ENCODE measurements around the gene SLC22A12. TPM values are rescaled to one million over a fixed set of nuclear protein-coding genes. Genes with fewer than 3 reads are reported as not detected.

SLC22A12 gene
- total RNA-seq, 1 donor from 2014 or later: not detected

DNA sequence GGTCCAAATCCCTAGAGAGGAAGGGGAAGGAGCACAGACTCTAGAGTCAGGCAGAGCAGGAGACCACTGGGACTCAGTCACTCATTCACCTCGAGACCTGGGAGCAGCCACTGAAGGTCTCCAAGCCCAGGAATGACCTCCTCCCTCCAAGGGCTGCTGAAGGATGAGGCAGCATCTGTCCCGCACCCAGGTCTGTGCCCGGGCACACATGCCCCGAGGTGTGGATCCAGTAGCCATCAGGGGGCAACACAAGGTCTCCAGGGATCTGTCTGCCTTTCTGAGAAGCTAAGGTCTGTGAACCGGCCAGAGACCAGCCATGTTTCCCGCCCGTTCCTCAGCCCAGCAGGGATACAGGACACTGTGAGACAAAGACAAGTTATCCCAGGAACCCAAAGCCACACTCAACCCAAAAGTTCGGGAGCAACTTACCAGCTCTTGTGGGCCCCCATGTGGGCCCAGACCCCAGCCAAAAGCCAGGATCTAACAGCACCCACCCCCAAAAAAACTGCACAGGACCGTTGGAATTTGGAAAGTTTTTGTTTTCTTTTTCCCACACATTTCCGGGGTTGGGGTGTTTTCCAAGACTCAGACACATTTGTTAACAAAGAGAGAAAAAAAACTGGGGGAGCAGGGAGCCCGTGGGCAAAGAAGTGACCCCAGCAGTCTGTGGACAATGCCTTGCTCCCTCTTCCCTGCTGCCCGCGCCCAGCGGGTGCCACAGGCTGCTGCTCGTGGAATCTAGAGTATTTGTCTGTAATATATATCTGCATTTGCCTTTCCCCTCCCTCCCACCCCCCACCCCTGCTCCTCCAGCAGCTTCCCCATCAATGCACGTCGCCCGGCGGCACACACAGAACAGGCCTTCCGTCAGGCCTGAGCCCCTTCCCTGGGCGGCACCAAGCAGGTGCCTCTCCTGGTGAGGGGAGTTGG lies 14.9 kb downstream of the SLC22A12 start:
- Mint-ChIP-seq H3K36me3 (ENCODE audit: low read depth, unreplicated experiment) (no peaks in the 10 kb centered on the region), H3K4me3 (ENCODE audit: unreplicated experiment) (no peak overlapping the region), H3K27me3 (ENCODE audit: low read depth, unreplicated experiment) (peaks cover 41% of the 10 kb centered on the region), H3K9me3 (ENCODE audit: unreplicated experiment) (no peaks in the 10 kb centered on the region), H3K4me1 (ENCODE audit: low read depth, unreplicated experiment) (no peaks in the 10 kb centered on the region), H3K27ac (ENCODE audit: unreplicated experiment) (no peak overlapping the region)
- no peaks in the 10 kb centered on the region for H3K79me2 ChIP-seq (ENCODE audit: insufficient read depth, low read length)
- TF ChIP-seq, protein P1, sequence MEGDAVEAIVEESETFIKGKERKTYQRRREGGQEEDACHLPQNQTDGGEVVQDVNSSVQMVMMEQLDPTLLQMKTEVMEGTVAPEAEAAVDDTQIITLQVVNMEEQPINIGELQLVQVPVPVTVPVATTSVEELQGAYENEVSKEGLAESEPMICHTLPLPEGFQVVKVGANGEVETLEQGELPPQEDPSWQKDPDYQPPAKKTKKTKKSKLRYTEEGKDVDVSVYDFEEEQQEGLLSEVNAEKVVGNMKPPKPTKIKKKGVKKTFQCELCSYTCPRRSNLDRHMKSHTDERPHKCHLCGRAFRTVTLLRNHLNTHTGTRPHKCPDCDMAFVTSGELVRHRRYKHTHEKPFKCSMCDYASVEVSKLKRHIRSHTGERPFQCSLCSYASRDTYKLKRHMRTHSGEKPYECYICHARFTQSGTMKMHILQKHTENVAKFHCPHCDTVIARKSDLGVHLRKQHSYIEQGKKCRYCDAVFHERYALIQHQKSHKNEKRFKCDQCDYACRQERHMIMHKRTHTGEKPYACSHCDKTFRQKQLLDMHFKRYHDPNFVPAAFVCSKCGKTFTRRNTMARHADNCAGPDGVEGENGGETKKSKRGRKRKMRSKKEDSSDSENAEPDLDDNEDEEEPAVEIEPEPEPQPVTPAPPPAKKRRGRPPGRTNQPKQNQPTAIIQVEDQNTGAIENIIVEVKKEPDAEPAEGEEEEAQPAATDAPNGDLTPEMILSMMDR (IDR thresholded peaks at IDR 0.05; ENCODE audit: insufficient read depth, low read depth, low read length): no peak
- no peak for TF ChIP-seq EZH2 (IDR thresholded peaks at IDR 0.05; ENCODE audit: insufficient read depth, low read length)
- no peak overlapping the region for H3K4me3 ChIP-seq (ENCODE audit: insufficient read depth, low read depth, low read length)
- H3K9ac ChIP-seq (ENCODE audit: low read length): no peak overlapping the region
- H3K36me3 ChIP-seq (ENCODE audit: insufficient read depth, low read length): no peaks in the 10 kb centered on the region
- H3K27ac ChIP-seq (ENCODE audit: low read depth, low read length): no peak overlapping the region
- no peaks in the 10 kb centered on the region for H3K4me1 ChIP-seq (ENCODE audit: insufficient read depth, low read length)
- H4K20me1 ChIP-seq (ENCODE audit: insufficient read depth, low read length): no peaks in the 10 kb centered on the region
- H2AFZ ChIP-seq (ENCODE audit: low read depth, low read length): no peak overlapping the region
- H3K4me2 ChIP-seq (ENCODE audit: low read length): no peak overlapping the region
- peaks cover 7% of the 10 kb centered on the region for H3K27me3 ChIP-seq (ENCODE audit: insufficient read depth, low read length)
- DNase-seq (ENCODE audit: low read depth) (no peak), FAIRE-seq (no peak)
- H3K9me3 ChIP-seq (ENCODE audit: insufficient read depth, low read depth, low read length): no peaks in the 10 kb centered on the region

DNA sequence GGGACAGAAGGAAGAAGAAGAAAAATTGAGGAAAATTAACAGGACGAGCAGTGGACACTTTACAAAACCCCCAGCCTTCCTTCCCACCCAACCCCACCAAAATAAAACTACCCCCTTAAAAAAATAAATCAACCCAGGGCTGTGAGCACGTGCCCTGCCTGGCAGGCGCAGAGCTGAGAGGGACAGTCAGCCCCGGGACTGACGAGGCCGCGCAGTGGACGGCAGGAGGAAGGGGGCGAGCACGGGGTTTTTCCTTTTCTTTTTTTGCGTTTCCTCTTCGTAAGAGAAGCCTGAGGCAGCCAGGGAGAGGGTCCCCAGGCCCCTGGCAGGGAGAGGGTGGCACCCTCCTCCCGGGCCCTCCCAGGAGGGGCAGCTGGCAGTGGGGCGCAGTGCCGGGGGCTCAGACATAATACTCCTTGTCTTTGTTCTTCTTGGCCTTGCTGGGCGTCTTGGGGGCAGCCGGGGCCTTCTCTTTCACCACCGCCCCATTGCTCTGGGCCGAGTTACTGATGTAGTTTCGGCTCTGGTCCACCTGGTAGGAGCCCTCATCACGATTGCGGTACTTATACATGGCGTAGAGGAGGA lies 15.9 kb downstream of the SLC22A12 start:
- FAIRE-seq (no peak), DNase-seq (ENCODE audit: low read depth) (no peak)
- Histone ChIP-seq H3K9me3 (ENCODE audit: insufficient read depth, low read depth, low read length) (no peaks in the 10 kb centered on the region), H3K4me2 (ENCODE audit: low read length) (no peak overlapping the region), H3K79me2 (ENCODE audit: insufficient read depth, low read length) (no peaks in the 10 kb centered on the region), H3K4me1 (ENCODE audit: insufficient read depth, low read length) (no peaks in the 10 kb centered on the region), H3K4me3 (ENCODE audit: insufficient read depth, low read depth, low read length) (no peak overlapping the region), H4K20me1 (ENCODE audit: insufficient read depth, low read length) (no peaks in the 10 kb centered on the region), H3K27ac (ENCODE audit: low read depth, low read length) (no peak overlapping the region), H3K9ac (ENCODE audit: low read length) (no peak overlapping the region), H3K36me3 (ENCODE audit: insufficient read depth, low read length) (no peaks in the 10 kb centered on the region), H3K27me3 (ENCODE audit: insufficient read depth, low read length) (peaks cover 7% of the 10 kb centered on the region), H2AFZ (ENCODE audit: low read depth, low read length) (no peak overlapping the region)
- H3K27ac Mint-ChIP-seq (ENCODE audit: unreplicated experiment): no peak overlapping the region
- TF ChIP-seq EZH2 (IDR thresholded peaks at IDR 0.05; ENCODE audit: insufficient read depth, low read length): no peak
- TF ChIP-seq, protein P1 (IDR thresholded peaks at IDR 0.05; ENCODE audit: insufficient read depth, low read depth, low read length): no peak
- H3K4me1 Mint-ChIP-seq (ENCODE audit: low read depth, unreplicated experiment): no peaks in the 10 kb centered on the region
- H3K36me3 Mint-ChIP-seq (ENCODE audit: low read depth, unreplicated experiment): no peaks in the 10 kb centered on the region
- no peak overlapping the region for H3K4me3 Mint-ChIP-seq (ENCODE audit: unreplicated experiment)
- peaks cover 40% of the 10 kb centered on the region for H3K27me3 Mint-ChIP-seq (ENCODE audit: low read depth, unreplicated experiment)
- H3K9me3 Mint-ChIP-seq (ENCODE audit: unreplicated experiment): no peaks in the 10 kb centered on the region
